ENCODE results near the gene MAPKAP1.

Gene MAPKAP1

DNA sequence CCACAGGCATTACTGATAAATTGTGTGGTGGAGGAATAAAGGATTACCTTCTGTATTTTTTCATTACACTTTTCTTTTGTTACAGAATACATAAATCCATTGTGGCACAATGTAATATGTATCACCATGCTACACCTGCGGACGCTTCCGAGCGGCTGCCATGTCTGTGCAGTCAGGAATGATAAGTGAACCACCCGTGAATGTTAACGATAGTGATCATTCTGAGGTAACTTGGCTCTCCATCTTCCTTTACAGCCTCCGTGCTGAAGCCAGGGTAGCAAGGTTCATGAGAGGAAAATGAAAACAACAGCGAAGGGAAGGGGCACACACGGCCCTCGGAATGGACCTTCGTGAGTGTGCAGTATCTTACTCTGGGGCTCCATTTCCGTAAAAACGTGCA is 161.2 kb downstream of the MAPKAP1 start:
- no peak overlapping the region for H3K4me3 ChIP-seq (ENCODE audit: low read length)
- H3K9me3 ChIP-seq (ENCODE audit: insufficient read depth, low read depth, low read length), result no peaks in the 10 kb centered on the region

DNA sequence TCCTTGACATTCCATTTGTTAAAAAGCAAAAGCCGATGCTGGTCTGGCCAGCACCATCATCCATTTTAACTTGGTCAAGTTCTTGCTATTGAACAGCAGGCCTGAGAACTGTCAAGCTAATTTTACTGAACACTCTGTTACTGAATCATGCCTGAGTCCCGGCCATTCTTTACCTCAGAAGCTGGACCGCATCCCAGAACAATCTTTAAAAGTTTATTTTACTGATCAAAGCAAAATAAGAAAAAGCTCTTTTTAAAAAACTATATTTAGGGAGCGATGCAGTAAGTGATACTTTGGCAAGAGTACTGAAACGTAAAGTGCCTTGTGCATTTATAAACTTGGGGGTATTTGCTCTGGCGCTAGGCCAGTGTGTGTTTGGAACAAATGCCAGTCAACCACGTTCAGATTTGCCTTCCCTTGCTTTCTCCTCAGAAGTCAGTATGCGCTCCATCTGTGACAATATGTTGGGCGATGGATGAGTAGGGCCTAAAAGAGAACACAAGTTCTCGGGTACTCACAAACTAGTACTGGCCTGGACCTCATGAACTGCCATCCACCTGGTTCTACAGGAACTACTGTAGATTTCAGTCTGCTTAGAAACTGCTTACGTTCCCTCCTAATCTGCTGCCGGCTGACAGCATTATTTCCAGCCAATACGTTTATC is 161.9 kb downstream of the MAPKAP1 start:
- 94% methylated on average over 13 of the region's 13 CpGs for WGBS
- Histone ChIP-seq H3K4me3 (ENCODE audit: low read length) (no peak overlapping the region), H3K9ac (ENCODE audit: low read depth, low read length) (no peak overlapping the region), H3K36me3 (ENCODE audit: insufficient read depth, low read length) (0 out of 2 replicates have a peak, but pooled peaks cover 2% of the 10 kb centered on the region), H3K27me3 (ENCODE audit: insufficient read depth, low read length) (no peaks in the 10 kb centered on the region), H3K4me1 (ENCODE audit: insufficient read depth, low read length) (peaks cover 16% of the 10 kb centered on the region), H3K27ac (ENCODE audit: low read depth, low read length) (no peak overlapping the region), H3K9me3 (ENCODE audit: insufficient read depth, low read depth, low read length) (no peaks in the 10 kb centered on the region)

More for the DNA sequence above, 161.2 kb downstream of the MAPKAP1 start:
- H3K36me3 ChIP-seq (ENCODE audit: insufficient read depth, low read length), result 0 out of 2 replicates have a peak, but pooled peaks cover 2% of the 10 kb centered on the region
- no peaks in the 10 kb centered on the region for H3K27me3 ChIP-seq (ENCODE audit: insufficient read depth, low read length)
- H3K4me1 ChIP-seq (ENCODE audit: insufficient read depth, low read length), result peaks cover 16% of the 10 kb centered on the region
- H3K9ac ChIP-seq (ENCODE audit: low read depth, low read length), result no peak overlapping the region
- WGBS, result 96% methylated on average over 13 of the region's 13 CpGs
- H3K27ac ChIP-seq (ENCODE audit: low read depth, low read length), result no peak overlapping the region

DNA sequence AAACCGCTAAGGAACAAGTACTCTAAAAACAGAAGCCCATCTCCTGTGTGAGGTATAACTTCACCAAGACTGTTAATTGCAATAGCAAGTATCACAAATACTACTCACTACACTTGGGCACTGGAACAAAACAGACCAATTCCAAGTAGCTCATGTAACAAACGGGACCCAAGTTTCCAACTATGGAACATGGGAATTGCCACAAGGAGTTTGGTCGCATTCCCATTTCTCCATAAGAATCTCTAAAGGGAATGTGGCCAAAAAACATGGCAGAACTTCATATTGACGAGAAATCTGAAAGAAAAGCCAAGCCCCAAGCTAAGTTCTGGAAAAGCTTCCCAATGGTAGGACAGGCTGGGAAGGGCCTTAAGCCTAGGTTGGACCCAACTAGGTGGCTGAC is 162.5 kb downstream of the MAPKAP1 start:
- no peaks in the 10 kb centered on the region for H3K9me3 ChIP-seq (ENCODE audit: insufficient read depth, low read depth, low read length)
- WGBS, result 95% methylated on average over 4 of the region's 4 CpGs
- H3K4me3 ChIP-seq (ENCODE audit: low read length), result no peak overlapping the region

DNA sequence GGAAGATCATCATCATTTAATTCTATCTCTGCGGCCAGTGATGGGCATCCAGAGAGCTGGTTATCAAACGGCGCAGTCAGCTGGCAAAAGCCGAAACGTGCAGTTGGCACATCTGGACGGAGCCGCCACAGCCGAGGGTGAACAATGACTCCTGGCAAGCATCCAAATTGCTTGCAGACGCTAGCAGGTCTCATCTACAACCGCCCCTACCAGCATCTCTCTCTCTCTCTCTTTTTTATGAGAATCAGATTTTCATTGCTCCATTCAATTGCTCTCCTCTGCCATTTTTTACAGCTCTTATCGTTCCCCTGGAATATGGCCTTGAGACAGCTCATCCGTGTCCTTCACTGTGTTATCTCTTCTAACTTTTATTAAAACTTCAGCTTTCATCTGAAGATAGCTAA is 165.2 kb downstream of the MAPKAP1 start:
- 96% methylated on average over 12 of the region's 12 CpGs for WGBS
- no peak overlapping the region for H3K27ac ChIP-seq (ENCODE audit: low read depth, low read length)
- no peaks in the 10 kb centered on the region for H3K27me3 ChIP-seq (ENCODE audit: insufficient read depth, low read length)
- no peak overlapping the region for H3K4me3 ChIP-seq (ENCODE audit: low read length)
- no peaks in the 10 kb centered on the region for H3K9me3 ChIP-seq (ENCODE audit: insufficient read depth, low read depth, low read length)
- 0 out of 2 replicates have a peak, but pooled peaks cover 2% of the 10 kb centered on the region for H3K36me3 ChIP-seq (ENCODE audit: insufficient read depth, low read length)
- H3K4me1 ChIP-seq (ENCODE audit: insufficient read depth, low read length), result peaks cover under 1% of the 10 kb centered on the region; the same call in 1 of the 2 replicates
- no peak overlapping the region for H3K9ac ChIP-seq (ENCODE audit: low read depth, low read length)

More for the DNA sequence above, 162.5 kb downstream of the MAPKAP1 start:
- no peak overlapping the region for H3K27ac ChIP-seq (ENCODE audit: low read depth, low read length)
- H3K9ac ChIP-seq (ENCODE audit: low read depth, low read length), result no peak overlapping the region
- H3K4me1 ChIP-seq (ENCODE audit: insufficient read depth, low read length), result peaks cover 16% of the 10 kb centered on the region
- H3K36me3 ChIP-seq (ENCODE audit: insufficient read depth, low read length), result 0 out of 2 replicates have a peak, but pooled peaks cover 2% of the 10 kb centered on the region
- H3K27me3 ChIP-seq (ENCODE audit: insufficient read depth, low read length), result no peaks in the 10 kb centered on the region

DNA sequence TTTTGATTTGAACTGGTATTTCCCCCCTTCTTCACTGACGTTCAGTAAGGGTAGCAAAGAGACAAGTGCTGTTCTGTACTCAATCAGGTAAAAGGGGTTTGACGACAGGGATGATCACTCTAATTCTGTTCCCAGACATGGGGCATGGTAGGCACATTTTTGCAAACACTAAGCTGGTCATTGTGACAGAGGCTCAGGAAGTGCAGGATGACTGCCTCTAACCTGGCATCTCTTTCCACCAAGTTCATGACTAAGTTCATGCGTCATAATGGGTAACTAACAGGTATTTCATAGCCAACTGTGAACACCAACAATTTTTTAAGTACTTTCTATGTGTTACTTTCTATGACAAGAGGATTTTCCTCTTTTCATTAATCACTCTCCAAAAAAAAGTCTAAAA is 166.5 kb downstream of the MAPKAP1 start:
- WGBS, result 84% methylated on average over 3 of the region's 3 CpGs
- Histone ChIP-seq H3K36me3 (ENCODE audit: insufficient read depth, low read length) (0 out of 2 replicates have a peak, but pooled peaks cover 2% of the 10 kb centered on the region), H3K9ac (ENCODE audit: low read depth, low read length) (no peak overlapping the region), H3K27me3 (ENCODE audit: insufficient read depth, low read length) (no peaks in the 10 kb centered on the region), H3K27ac (ENCODE audit: low read depth, low read length) (no peak overlapping the region), H3K4me1 (ENCODE audit: insufficient read depth, low read length) (no peaks in the 10 kb centered on the region), H3K9me3 (ENCODE audit: insufficient read depth, low read depth, low read length) (no peaks in the 10 kb centered on the region), H3K4me3 (ENCODE audit: low read length) (no peak overlapping the region)

DNA sequence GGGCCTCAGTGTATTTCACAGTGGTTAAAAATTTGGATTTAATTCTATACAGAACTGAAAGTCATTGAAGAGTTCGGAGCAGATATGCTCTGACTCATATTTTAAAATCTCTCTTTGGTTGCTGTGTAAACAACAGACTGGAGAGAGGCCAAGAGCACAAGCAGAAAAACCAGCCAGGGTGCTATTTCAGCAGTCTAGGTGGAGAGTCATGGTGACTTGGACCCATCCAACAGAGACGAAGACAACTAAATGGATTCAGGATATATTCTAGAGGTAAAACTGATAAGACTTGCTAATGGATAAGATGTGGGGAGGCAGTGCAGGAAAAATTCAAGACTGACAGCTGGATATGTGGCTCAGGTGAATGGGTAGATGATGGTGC is 168.9 kb downstream of the MAPKAP1 start:
- H3K4me1 ChIP-seq (ENCODE audit: insufficient read depth, low read length), result no peaks in the 10 kb centered on the region
- no peaks in the 10 kb centered on the region for H3K27me3 ChIP-seq (ENCODE audit: insufficient read depth, low read length)
- no peak overlapping the region for H3K4me3 ChIP-seq (ENCODE audit: low read length)
- 0 out of 2 replicates have a peak, but pooled peaks cover 2% of the 10 kb centered on the region for H3K36me3 ChIP-seq (ENCODE audit: insufficient read depth, low read length)
- H3K9ac ChIP-seq (ENCODE audit: low read depth, low read length), result no peak overlapping the region
- H3K27ac ChIP-seq (ENCODE audit: low read depth, low read length), result no peak overlapping the region
- 98% methylated on average over 2 of the region's 2 CpGs for WGBS
- no peaks in the 10 kb centered on the region for H3K9me3 ChIP-seq (ENCODE audit: insufficient read depth, low read depth, low read length)

DNA sequence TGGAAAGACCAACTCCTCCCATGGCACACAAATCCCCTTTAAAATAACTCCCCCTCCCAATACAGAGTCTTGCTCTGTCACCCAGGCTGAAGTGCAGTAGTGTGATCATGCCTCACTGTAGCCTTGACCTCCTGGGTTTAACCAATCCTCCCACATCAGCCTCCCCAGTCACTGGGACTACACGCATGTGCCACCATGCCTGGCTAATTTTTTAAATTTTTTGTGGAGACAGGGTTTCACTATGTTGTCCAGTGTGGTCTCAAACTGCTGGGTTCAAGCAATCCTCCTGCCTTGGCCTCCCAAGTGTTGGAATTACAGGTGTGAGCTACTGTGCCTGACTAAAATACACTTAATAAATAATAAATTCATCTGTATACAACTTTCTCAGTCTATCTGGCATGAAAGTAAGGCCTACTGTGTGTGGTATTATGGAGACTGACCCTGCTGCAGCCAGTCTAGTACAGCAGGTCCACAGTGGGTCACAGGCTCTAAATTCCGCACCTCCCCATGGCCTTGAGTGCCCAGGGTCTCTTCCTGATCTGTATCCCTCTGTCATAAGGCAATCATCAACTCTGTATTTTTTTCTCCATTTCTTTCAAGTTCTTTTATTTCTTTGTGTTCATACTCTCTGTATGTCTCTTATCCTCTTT is 169.4 kb downstream of the MAPKAP1 start:
- no peaks in the 10 kb centered on the region for H3K9me3 ChIP-seq (ENCODE audit: insufficient read depth, low read depth, low read length)
- WGBS, result 96% methylated on average over 2 of the region's 2 CpGs
- H3K9ac ChIP-seq (ENCODE audit: low read depth, low read length), result no peak overlapping the region
- H3K4me3 ChIP-seq (ENCODE audit: low read length), result no peak overlapping the region
- H3K27me3 ChIP-seq (ENCODE audit: insufficient read depth, low read length), result no peaks in the 10 kb centered on the region
- no peak overlapping the region for H3K27ac ChIP-seq (ENCODE audit: low read depth, low read length)
- no peaks in the 10 kb centered on the region for H3K4me1 ChIP-seq (ENCODE audit: insufficient read depth, low read length)
- 0 out of 2 replicates have a peak, but pooled peaks cover under 1% of the 10 kb centered on the region for H3K36me3 ChIP-seq (ENCODE audit: insufficient read depth, low read length)

DNA sequence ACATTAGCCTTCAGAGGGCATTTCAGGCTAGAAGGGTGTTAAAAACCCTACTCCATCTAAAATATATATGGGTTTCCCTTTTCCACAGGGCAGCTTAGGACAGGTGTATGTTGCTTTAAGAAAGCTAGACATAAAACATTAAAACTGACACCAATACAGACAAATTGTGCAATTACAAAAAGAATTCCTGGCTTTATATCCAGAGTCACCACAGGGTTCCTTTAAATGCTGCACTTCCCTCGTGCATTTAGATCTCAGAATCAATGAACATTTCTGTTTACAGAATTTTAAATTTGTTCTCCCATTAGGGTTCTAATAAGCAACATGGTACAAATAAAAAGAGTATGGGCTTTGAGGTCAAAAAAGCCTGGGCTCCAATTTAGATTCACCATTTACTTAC is 170.2 kb downstream of the MAPKAP1 start:
- Histone ChIP-seq H3K27me3 (ENCODE audit: insufficient read depth, low read length) (no peaks in the 10 kb centered on the region), H3K4me3 (ENCODE audit: low read length) (no peak overlapping the region), H3K4me1 (ENCODE audit: insufficient read depth, low read length) (no peaks in the 10 kb centered on the region), H3K36me3 (ENCODE audit: insufficient read depth, low read length) (no peaks in the 10 kb centered on the region), H3K9me3 (ENCODE audit: insufficient read depth, low read depth, low read length) (no peaks in the 10 kb centered on the region), H3K27ac (ENCODE audit: low read depth, low read length) (no peak overlapping the region), H3K9ac (ENCODE audit: low read depth, low read length) (no peak overlapping the region)
- WGBS, result 79% methylated on average over 1 of the region's 1 CpG

DNA sequence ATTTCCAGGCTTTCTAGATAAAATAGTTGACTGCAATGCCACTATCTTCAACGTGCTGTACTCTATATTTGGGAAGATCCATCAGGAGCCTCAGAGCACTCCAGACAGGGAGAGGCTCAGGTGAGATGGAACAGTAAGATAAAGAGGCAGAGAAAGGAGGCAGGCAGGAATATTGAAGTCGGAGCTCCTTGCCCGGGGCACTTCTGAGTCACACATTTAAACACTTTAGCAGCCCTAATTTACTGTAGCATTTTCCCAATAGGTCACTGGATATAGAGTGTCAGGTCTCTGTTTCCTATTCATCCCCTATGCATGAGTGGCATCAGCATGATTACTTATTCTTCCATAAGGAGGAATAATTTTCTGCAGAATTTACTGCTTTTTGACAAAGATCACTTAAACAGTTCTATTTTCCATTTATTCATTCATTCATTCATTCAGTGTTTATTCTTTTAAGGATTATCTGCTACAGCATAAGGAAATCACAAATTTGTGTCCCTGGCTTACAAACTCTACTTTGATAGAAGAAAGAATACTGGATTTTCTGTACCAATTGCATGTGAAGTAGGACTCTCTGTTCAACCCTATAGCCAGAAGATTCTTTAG is 170.7 kb downstream of the MAPKAP1 start:
- Histone ChIP-seq H3K36me3 (ENCODE audit: insufficient read depth, low read length) (no peaks in the 10 kb centered on the region), H3K27ac (ENCODE audit: low read depth, low read length) (no peak overlapping the region), H3K9ac (ENCODE audit: low read depth, low read length) (no peak overlapping the region), H3K9me3 (ENCODE audit: insufficient read depth, low read depth, low read length) (no peaks in the 10 kb centered on the region), H3K27me3 (ENCODE audit: insufficient read depth, low read length) (no peaks in the 10 kb centered on the region), H3K4me1 (ENCODE audit: insufficient read depth, low read length) (no peaks in the 10 kb centered on the region), H3K4me3 (ENCODE audit: low read length) (no peak overlapping the region)
- 84% methylated on average over 3 of the region's 3 CpGs for WGBS

DNA sequence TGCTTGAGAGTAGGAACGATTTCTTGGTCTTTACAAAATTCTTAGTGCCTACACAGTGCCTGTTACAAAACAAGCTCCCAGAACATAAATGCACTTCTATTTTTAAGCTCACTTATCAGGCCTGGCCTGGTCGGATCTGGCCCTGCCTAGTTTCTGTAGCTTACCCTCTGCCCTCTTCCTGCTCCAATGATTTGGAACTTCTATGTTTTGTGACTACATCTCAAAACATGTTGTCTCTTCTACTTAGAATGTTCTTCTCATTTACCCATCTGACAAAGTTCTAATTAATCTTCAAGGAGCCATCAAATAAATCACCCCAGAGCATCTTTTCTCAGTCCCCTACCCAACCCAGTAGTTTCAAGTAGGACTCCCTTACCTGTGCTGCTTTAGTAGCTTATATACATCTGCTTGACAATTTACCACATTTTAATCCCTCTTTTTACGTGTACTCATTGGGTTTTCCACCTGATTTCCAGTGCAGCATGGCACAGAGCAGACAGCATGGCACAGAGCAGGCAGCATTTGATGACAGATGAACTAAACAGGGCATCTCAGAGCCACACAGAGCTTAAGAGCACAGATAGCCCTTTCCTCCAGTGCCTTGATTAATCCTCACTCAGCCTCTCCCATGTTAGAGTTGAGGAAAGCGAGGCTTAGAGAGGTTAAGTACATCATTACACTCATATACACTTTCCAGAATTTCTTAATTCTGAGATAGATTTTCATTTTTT is 171.9 kb downstream of the MAPKAP1 start:
- Histone ChIP-seq H3K9me3 (ENCODE audit: insufficient read depth, low read depth, low read length) (no peaks in the 10 kb centered on the region), H3K4me3 (ENCODE audit: low read length) (no peak overlapping the region), H3K27me3 (ENCODE audit: insufficient read depth, low read length) (no peaks in the 10 kb centered on the region), H3K4me1 (ENCODE audit: insufficient read depth, low read length) (peaks cover under 1% of the 10 kb centered on the region; the same call in 1 of the 2 replicates), H3K36me3 (ENCODE audit: insufficient read depth, low read length) (no peaks in the 10 kb centered on the region), H3K9ac (ENCODE audit: low read depth, low read length) (no peak overlapping the region), H3K27ac (ENCODE audit: low read depth, low read length) (no peak overlapping the region)
- WGBS, result 61% methylated on average over 3 of the region's 4 CpGs
